HepG2 (cell line): Measurements from ENCODE around the gene MTMR4. TPM values are rescaled to one million over a fixed set of nuclear protein-coding genes. Genes with fewer than 3 reads are reported as not detected.

Source experiments
- ETS1 ChIP-seq: sonication (generic); formaldehyde crosslinking; IDR thresholded peaks from 2 replicates; pipeline ENCODE4 v1.4.0; 2020; ENCODE audit warnings: missing genetic modification reagents
- HDAC6 ChIP-seq: fragments of 200-600 bp; sonication (generic); IDR thresholded peaks from 2 replicates; pipeline ENCODE4 v1.7.0; 2017; ENCODE audit warnings: mild to moderate bottlenecking, antibody characterized with exemption, low read length, low read depth
- KLF16 ChIP-seq, 2 experiments: sonication (generic) in 1 of 2; formaldehyde crosslinking in 1 of 2; IDR thresholded peaks; 2 replicates each; pipeline versions ENCODE4 v1.6.1 to v1.8.0; 2016 to 2023; ENCODE audit warnings: missing genetic modification reagents in 2 of 2, missing compliant biosample characterization in 1 of 2
- PAF1 ChIP-seq: IDR thresholded peaks from 2 replicates; pipeline ENCODE4 v1.6.1; 2016; ENCODE audit warnings: missing genetic modification reagents, missing compliant biosample characterization
- PHB2 ChIP-seq: fragments of 450-650 bp; IDR thresholded peaks from 2 replicates; pipeline ENCODE4 v1.6.1; 2018; ENCODE audit not compliant: partially characterized antibody
- PRMT3 ChIP-seq: sonication (generic); formaldehyde crosslinking; IDR thresholded peaks from 2 replicates; pipeline ENCODE4 v1.8.1; 2022; ENCODE audit warnings: low read depth, mild to moderate bottlenecking, moderate library complexity, missing genetic modification reagents, borderline replicate concordance
- SALL1 ChIP-seq: sonication (generic); formaldehyde crosslinking; IDR thresholded peaks from 2 replicates; pipeline ENCODE4 v1.8.0; 2022; ENCODE audit warnings: mild to moderate bottlenecking, missing genetic modification reagents
- SMC3 ChIP-seq: IDR thresholded peaks from 2 replicates; pipeline ENCODE4 v1.6.1; 2011; ENCODE audit warnings: low read length, improper control_type of control experiment
- YEATS2 ChIP-seq: sonication (generic); formaldehyde crosslinking; IDR thresholded peaks from 2 replicates; pipeline ENCODE4 v1.4.0; 2020; ENCODE audit warnings: missing genetic modification reagents, borderline replicate concordance
- ZBTB40 ChIP-seq, 2 experiments: fragments of 450-650 bp in 1 of 2; sonication (generic) in 1 of 2; formaldehyde crosslinking in 1 of 2; IDR thresholded peaks; 2 replicates each; pipeline versions ENCODE4 v1.6.1 to v1.8.0; 2016 to 2022; ENCODE audit warnings: antibody characterized with exemption in 1 of 2, mild to moderate bottlenecking in 1 of 2, missing genetic modification reagents in 1 of 2
- ZNF138 ChIP-seq: sonication (generic); formaldehyde crosslinking; IDR thresholded peaks from 2 replicates; pipeline ENCODE4 v1.5.0; 2020; ENCODE audit warnings: mild to moderate bottlenecking, low read depth, missing genetic modification reagents
- ZNF777 ChIP-seq: sonication (generic); formaldehyde crosslinking; IDR thresholded peaks from 2 replicates; pipeline ENCODE4 v1.4.0; 2020; ENCODE audit warnings: missing genetic modification reagents
- polyA plus RNA-seq, 8 experiments: library from polyadenylated mRNA; depleted of rRNA in 3 of 8; stranded (reverse) in 7 of 8; unstranded in 1 of 8; fragments of >200 nt; fragmentation: Illumina TruSeq in 4 of 8; extraction: Trizol in 4 of 8; gene quantifications; 2 replicates each; pipeline versions ENCODE4 v1.2.1 to v1.2.3, GENCODE V29; 2011 to 2016; ENCODE audit warnings: low read depth in 4 of 8, missing spikeins in 1 of 8, mixed read lengths in 1 of 8; ENCODE audit not compliant: insufficient read depth in 1 of 8
- total RNA-seq, 5 experiments: library from RNA; depleted of rRNA; stranded (reverse); fragments of >200 nt; fragmentation: Illumina TruSeq; extraction: Trizol; gene quantifications; 2 replicates each; pipeline ENCODE4 v1.2.3, GENCODE V29; 2016; ENCODE audit warnings: low read depth in 1 of 5
- TF ChIP-seq, protein P1 (sequence below): IDR thresholded peaks from 2 replicates; pipeline ENCODE4 v1.6.1; 2016; ENCODE audit warnings: missing biosample characterization, missing genetic modification reagents, low read depth

Gene MTMR4
- total and polyA plus RNA-seq, 2 of the 13 experiments (the other 11 are each of a cell fraction or from before 2014, with no cell fraction given): 62.5 to 65.1 TPM

DNA sequence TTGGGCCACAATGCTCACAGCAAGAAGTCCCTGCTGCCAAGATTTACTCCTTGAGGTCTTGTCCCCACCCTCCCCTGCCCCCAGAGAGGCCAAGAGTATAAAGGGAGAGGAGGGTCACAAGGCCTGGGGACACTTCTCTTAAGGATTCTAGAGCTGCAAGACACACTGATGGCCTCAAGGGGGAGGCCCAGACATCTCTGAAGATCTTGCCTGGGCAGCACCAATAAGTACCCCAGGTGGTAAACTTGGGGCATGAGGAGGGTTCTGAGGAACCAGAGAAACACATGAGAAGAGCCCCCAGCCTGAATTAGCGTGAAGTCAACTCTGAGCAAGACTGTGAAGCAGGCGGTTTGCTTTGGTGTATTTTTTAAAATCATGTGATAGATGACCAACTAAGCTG is 26.8 kb upstream of the MTMR4 start (continued):
- TF ChIP-seq ZBTB40 (IDR thresholded peaks at IDR 0.05): no peak
- no peak for TF ChIP-seq ZBTB40 (CRISPR knock-in tag; IDR thresholded peaks at IDR 0.05)
- no peak for TF ChIP-seq SALL1 (CRISPR knock-in tag)
- TF ChIP-seq HDAC6: no peak
- TF ChIP-seq PHB2: no peak
- TF ChIP-seq YEATS2 (CRISPR knock-in tag): no peak
- TF ChIP-seq ETS1 (CRISPR knock-in tag): no peak
- no peak for TF ChIP-seq ZNF138 (CRISPR knock-in tag)
- no peak for TF ChIP-seq SMC3
- no peak for TF ChIP-seq PRMT3 (CRISPR knock-in tag)
- TF ChIP-seq PAF1 (CRISPR knock-in tag): no peak
- TF ChIP-seq ZNF777 (CRISPR knock-in tag): no peak
- TF ChIP-seq, protein P1, sequence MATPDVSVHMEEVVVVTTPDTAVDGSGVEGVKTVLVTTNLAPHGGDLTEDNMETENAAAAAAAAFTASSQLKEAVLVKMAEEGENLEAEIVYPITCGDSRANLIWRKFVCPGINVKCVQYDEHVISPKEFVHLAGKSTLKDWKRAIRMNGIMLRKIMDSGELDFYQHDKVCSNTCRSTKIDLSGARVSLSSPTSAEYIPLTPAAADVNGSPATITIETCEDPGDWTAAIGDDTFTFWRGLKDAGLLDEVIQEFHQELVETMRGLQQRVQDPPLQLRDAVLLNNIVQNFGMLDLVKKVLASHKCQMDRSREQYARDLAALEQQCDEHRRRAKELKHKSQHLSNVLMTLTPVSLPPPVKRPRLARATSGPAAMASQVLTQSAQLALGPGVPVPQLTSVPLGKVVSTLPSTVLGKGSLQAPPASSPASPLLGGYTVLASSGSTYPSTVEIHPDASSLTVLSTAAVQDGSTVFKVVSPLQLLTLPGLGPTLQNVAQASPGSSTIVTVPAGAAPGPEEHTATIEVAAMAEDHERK (CRISPR knock-in tag): no peak
- no peak for TF ChIP-seq KLF16 (CRISPR knock-in tag; IDR thresholded peaks at IDR 0.05)
